NCI-H2029 treated with DMSO at 0.1 percent for 48 hours (cell line): ENCODE data around the gene CNIH4.
"Not testable (repeated sequence)": the region's sequence is repeated elsewhere in the genome, so short reads cannot be mapped to it uniquely, and the experiment has no call there.

ENCODE experiments used
- DNase-seq: peaks from one replicate; lab custom pipeline; 2025; lab: John Stamatoyannopoulos, UW

Gene CNIH4

GRCh38 chr1:224349716-224350115 is 7.0 kb upstream of the CNIH4 start:
- not testable (repeated sequence) for DNase-seq

DNA sequence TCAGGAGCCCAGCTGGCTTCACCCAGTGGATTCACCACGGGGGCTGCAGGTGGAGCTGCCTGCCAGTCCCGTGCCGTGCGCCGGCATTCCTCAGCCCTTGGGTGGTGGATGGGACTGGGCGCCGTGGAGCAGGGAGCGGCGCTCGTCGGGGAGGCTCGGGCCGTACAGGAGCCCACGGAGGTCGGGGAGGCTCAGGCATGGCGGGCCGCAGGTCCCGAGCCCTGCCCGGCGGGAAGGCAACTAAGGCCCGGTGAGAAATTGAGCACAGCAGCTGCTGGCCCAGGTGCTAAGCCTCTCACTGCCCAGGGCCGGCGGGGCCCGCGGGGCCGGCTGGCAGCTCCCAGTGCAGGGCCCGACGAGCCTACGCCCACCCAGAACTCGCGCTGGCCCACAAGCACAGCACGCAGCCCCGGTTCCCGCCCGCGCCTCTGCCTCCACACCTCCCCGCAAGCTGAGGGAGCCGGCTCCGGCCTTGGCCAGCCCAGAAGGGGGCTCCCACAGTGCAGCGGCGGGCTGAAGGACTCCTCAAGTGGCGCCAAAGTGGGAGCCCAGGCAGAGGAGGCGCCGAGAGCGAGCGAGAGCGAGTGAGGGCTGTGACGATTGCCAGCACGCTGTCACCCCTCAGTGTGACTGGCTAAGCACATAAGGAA is 4.1 kb upstream of the CNIH4 start:
- not testable (repeated sequence) for DNase-seq

DNA sequence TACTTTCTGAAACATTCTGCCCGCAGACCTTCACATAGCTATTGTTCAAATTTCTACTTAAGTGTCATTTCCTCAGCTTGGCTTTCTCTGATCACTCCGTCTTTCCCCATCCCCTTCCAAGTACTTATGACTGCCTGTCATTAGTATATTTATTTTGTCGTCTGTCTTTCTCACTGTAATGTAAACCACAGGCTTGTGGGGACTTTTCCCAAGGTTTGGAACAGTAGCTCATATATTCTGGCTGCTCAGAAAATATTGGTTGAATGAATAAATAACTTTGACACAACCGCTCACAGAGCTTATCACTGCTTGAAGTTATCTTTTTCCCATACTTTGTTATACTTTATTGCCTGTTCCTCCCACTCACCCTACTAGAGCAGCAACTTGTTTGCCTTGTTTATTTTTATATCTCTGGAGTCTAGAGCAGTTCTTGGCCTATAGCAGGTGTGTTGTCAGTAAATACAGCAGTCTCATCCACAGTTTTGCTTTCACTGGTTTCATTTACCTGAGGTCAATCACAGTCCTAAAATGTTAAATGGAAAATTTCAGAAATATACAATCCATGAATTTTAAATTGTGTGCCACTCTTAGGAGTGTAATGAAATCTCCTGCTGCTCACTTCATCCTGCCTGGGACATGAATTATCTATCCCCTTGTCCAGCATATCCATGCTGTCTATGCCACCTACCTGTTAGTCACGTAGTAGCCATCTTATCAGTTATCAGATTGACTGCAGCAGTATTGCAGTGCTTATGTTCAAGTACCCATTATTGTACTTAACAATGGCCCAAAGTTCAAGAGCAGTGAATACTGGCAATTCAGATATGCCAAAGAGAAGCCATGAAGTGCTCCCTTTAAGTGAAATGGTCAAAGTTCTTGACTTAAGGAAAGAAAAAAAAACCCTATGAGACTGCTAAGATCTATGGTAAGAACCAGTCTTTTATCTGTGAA is 2.4 kb upstream of the CNIH4 start:
- DNase-seq: no peak

DNA sequence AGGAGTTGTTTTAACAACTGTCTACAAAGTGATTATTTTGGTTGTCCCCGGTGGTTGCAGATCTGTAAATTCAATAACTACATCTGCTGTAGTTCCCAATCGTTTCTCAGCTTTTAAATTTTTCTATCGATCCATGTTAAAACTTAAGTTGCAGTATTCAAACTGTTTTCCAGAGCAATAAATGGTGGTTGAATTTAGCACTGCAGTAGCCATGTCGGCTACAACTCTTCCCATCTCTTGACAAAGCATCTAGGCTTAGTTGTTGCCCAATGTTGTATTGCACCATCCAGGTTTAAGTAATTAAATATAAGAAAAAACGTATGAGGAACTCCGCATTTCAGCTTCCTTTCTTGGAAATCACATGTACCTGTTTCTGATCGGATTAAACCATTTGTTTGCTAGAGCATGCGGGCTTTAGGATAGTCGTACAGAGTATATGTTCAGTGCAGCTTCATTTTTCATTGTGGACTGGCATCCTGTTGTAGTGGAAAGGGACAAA is 996 bp downstream of the CNIH4 start:
- no peak for DNase-seq

DNA sequence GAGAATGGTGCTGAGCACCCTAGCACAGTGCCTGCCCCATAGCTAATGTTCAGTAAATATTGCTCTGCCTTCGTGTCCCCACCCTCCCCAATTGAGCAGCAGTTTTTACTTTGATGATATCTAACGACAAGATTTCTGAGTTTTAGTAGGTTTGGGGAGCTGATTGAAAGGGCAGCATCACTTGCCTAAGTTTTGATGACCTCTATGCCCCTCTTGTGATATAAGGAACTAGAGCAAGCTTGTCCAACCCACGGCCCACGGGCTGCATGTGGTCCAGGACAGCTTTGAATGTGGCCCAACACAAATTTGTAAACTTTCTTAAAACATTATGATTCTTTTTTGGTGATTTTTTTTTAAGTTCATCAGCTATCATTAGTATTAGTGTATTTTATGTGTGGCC is 1.6 kb downstream of the CNIH4 start:
- no peak for DNase-seq

DNA sequence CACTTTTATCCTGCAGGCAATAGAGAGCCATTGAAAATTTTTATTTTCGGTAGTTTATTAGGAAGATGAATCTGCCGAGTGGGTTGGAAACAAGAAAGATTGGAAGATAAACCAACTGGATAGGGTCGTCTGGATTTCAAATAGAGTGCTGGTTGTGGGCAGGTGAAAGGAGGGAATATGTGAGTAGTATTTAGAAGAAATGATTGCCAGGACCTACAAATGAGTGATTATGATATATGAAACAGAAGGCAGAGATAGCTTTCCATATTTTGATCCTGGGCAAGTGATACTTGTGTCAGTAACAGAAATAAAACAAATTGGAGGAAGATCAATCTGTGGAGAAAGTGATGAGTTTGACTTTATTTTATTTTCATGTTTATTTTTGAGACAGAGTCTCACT is 2.5 kb downstream of the CNIH4 start:
- DNase-seq: no peak

DNA sequence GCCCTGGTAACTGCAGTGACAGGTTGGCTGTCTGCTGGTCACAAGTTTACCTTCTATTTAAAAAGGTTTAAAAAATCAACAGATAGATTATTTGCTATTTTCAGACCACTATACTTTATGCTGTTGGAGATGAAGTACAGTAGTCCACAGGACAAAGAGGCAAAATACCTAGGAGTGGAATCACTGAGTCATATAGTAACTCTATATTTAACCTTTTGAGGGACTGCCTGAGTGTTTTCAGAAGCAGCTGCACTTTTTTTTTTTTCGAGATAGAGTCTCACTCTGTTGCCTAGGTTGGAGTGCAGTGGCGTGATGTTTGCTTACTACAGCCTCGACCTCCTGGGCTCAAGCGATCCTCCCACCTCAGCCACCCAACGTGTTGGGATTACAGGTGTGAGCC is 11.7 kb downstream of the CNIH4 start:
- no peak for DNase-seq

- no peak for DNase-seq
Measured at GRCh38 chr1:224373008-224373590, 16.4 kb downstream of the CNIH4 start.

- no peak for DNase-seq
Measured at GRCh38 chr1:224375059-224375458, 18.4 kb downstream of the CNIH4 start.

DNA sequence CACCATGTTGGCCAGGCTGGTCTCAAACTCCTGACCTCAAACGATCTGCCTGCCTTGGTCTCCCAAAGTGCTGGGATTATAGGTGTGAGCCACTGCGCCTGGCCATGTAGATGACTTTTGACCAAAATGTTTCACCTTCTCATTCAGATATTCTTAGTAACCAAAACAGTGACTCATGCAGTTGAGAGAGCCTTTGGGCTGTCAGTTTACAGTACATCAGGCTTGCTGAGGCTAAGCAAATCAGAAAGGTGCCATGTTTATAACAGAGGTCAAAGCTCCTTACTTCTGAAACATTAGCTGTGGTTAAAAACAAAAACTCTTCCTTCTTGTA is 21.0 kb downstream of the CNIH4 start:
- no peak for DNase-seq

GRCh38 chr1:224378855-224379631 is 22.4 kb downstream of the CNIH4 start:
- no peak for DNase-seq

DNA sequence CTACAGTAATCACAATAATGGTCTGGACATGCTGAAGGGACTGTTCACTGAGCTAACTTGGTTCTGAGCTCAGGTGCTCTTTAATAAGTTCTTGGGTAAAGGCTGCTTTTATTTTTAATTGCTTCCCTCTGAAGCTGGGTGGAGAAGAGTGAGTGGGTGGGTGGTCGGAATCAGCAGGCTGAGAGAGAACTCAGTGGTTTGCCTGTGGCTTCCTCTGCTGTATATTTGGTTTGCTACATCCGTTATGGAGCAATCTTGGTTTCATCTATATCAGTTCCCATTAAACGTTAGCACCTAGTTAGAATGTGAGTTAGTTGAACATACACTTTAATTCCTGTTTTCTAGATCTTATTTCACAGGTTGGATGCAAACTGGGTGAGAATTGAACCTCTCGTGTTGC is 23.3 kb downstream of the CNIH4 start:
- DNase-seq: no peak

- DNase-seq: no peak
Measured at GRCh38 chr1:224381880-224382548, 25.3 kb downstream of the CNIH4 start.

- DNase-seq: no peak
Measured at GRCh38 chr1:224383218-224383617, 26.5 kb downstream of the CNIH4 start.

DNA sequence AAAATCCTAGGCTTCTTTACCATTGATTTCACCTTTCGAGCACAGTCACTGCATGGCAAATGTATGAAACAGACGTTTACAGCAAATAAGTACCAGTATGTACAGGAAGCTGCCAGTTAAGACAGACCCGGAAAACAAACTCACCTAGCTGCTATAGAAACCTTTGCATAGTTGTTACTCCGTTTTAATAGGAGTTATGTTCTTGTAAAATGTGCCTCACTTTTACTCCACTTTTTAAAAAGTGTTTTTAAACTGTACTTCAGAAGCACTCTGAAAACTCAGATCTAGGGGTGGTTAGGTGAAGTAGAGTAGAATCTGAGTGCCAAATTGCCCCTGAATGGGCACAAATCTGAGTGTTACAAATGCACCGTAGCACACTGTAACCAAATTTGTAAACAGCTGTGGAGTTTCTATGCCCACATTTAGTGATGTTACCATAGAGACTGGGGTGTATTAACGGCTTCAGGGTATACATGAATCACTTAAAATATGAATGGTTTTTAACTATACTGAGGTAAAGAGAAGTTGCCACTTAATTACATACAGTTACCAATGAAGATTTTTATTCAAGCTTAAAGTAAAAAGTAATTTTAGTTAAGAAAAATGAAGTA is 30.7 kb downstream of the CNIH4 start:
- DNase-seq: no peak

DNA sequence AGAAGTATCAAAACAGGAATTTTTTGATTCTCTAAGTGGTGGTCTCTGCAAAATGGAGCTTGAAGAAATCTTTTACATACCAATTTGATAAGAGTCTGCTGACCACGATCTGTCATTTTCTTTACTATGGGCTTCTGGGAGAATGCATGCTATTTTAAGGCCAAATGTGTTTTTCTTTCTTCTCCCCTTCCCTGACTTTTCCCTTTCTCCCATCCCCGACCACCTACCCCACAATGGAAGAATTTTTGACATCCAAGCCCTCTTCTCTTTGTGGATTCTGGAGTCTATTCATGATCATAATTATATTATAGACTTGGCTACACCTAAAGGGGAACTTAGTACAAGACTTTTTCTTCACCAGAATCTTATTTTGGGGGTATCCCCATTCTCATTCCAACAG is 31.3 kb downstream of the CNIH4 start:
- DNase-seq: no peak

DNA sequence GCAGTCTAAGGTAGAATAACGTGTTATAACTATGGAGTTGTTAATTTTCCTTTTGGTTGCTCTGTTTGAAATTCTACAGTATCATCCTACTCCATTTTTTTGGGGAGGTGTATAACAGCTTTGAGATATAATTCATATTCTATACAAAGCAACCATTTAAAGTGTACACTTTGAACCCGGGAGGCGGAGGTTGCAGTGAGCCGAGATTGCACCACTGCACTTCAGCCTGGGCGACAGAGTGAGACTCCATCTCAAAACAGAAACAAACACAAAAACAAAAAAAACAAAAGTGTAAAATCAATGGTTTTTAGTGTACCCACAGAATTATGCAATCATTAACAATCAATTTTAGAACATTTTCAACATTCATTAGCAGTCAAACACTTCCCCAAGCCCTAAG is 33.8 kb downstream of the CNIH4 start:
- no peak for DNase-seq

DNA sequence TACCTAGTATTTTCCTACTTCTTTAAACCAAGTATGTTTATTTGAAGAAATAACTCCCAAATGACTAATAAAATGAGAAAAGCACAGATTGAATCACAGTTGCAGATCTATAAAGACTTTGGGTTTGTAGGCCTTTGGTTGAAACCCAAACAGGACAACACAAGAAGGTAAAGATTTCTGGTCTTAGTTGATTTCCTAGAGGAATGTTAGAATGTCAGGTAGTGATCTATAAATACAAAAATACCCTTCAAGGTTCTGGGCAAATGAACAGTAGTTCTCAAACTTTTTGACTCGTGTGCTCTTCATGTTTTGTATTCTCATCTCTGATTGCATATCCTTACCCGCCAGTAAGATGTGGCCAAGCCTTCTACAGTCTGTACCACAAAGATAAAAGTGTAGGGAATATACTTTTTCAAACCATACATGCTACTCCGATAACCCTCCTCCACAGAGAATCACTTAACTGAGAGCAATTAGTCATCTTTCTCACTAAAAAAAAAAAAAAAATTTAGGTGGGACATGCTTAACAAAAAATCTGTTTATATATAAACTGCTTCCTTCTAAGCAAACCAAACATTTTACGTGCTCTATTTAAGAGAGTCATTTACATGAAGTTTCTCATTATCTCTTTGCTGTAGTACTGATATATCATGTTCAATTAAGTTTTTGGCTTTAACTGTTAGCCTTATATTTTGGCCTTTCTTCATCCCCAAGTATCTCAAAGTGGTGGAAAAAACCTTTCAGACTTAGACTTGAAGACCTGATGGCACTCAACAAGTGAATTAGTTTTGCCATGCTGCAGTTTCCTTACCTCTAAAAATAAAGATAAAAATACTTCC is 36.0 kb downstream of the CNIH4 start:
- no peak for DNase-seq

- no peak for DNase-seq
Measured at GRCh38 chr1:224393294-224393693, 36.6 kb downstream of the CNIH4 start.

DNA sequence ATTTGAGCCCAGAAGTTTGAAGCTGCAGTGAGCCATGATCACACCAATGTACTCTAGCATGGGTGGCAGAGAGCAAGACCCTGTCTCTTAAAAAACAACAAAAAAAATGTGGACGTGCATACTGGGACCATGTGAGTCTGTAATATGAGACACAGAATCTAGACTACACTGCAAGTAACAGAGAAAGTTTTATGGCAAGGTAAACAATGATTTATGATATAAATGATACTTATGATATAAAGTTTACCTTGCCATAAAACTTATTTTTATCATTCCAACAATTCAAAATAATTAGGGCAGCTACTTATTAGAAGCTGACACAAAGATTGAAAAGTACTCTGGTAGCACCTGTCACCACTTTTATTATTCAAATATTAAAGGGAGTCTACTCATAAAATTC is 43.2 kb downstream of the CNIH4 start:
- DNase-seq: no peak
